GM19240 (cell line): ENCODE measurements around the gene MAST4.

Source experiments
- DNase-seq: peaks from one replicate; pipeline ENCODE4 v3.0.0; 2011; ENCODE audit warnings: low spot score; ENCODE audit not compliant: insufficient read length

Gene MAST4

DNA sequence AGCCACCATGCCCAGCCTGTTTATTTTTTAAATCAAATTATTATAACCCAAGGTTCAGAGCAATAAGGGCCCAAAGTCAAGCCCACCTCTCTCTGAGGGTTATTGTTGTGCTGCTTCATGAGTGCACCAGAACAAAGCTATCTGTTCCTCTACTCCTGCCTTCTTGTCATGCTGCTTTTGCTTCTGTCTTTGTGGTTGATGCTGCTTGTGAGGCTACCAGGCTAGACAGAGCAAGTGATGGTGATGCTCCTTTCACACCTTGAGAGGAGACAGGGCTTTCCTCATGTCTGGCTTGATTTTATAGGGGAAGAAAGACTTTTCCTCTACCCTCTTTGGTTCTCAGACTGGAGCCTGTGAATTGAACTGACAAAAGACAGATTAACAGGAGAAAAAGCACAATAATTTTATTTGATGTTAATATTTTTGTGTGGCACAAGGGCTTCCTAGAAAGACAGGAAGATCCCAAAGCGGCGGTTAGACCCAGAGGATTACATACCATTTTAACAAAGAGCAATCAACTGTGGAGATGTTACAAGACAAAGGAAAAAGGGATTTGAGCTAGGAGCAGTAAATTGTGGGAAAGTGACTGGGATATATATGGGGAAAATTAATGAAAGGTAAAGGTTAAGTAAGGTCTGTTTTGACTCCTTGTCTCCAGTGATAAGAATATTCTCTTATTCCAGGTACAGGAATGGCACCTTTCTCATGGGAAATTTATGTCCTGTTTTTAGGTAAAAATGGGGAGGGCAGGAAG, 604.8 kb downstream of the MAST4 start:
- DNase-seq, result no peak

DNA sequence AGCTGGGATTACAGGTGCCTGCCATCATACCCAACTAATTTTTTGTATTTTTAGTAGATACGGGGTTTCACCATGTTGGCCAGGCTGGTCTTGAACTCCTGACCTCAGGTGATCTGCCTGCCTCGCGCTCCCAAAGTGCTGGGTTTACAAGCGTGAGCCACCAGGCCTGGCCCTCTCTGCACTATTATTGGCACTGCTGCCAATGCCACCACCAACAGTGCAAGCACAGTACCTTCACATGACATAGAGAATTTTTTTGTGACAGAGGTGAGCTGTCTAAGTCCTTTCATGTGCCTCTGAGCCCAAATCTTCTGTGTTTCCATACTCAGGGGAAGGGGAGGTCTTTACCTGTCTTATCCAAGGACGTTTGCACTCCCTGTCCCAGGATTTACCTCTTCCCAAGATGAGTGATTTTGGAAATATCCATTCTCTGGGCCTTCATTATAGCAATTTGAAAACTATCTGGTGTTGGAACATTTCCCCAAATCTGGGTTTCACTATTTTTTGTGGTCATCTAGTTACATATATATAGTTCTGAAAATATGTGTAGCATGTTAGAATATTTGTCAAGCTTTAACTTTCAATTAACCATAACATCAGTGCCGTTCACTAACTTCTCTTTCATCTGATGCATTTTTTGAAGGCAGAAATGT, 605.8 kb downstream of the MAST4 start:
- DNase-seq, result no peak

DNA sequence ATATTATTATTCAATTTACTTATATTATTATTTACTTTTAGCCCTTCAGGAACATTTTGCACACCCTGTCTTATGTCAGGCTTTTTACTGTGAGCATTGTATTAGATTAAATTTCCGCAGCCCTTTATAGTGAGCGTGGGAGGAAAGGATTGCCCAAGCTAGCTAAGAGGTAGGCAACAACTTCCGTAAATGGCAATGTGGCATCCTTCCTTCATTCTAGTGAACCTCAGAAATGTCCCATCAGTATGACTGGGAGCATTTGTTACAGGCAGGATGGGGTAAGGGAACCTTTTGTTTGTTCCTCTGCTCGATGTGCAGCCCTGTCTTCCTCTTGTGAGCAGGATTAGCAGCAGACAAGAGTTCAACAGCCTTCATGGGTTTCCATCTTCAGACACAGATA, 606.6 kb downstream of the MAST4 start:
- no peak for DNase-seq

DNA sequence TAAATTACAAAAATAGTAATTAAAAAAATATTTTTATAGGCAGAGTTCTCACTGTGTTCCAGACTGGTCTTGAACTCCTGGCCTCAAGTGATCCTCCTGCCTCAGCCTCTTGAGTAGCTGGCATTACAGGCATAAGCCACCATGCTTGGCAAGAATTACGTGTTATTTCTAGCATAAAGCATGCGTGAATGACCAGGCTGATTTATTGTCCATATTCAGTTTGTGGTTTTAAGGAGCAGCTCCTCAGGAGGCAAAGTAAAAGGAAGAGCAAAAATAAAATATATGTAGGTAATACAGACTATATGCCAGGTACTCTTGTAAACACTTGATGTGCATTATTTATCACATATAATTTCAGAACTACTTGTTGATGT, 607.5 kb downstream of the MAST4 start:
- DNase-seq, result no peak

DNA sequence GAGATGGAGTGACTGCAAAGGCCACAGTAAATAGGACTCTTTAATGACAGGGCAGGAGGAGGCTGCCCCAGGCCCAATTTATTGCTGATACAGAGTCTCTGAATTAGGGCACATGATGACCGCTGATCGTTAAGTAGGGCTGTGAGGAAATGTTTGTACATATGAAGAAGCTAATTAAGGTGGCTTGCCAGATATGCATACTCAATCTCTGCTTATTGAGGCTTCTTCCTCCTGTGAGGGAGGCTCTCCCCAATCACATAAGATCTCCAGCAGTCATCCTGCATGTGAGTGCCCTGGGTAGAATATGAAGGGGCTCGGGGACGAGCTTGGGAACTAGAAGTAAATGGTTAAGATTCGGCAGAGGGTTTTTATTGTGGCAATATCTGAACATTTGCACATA, 608.6 kb downstream of the MAST4 start:
- DNase-seq, result no peak

DNA sequence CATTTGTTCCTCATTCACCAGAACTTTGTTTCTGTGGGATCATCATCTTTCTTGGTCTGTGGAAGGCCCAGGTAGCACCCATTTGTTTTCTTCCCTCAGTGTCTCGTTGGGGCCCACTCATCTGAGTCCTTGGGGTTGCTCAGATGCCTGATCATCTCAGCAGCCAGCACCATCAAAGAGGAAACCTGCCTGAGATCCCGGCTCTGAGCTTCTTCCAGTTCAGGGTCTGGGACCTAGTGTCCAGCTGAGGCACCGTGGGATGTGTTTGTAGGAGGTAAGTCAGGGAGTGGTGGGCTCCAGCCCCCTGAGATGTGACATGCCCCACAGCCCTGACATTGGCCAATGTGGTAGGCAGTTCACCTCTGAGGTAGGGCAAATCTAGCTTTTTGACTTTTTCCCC, 609.8 kb downstream of the MAST4 start:
- no peak for DNase-seq

DNA sequence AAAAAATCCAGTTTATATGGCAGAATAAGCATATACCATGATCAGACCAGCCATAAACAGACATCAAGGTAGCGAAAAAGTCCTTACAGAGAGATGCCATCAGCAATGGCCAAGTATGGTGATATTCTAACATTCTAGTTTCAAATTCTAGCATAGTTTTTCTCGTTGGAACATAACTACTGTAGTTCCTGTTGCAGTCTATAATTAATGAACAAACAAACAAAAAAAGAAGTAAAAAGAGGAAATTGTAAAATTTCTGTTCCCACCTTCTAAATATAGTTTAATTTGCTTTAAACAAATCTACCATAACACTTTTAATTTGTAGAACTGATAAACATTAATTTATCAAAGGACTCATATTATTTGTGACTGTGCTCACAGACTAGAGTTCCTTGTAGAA, 610.3 kb downstream of the MAST4 start:
- DNase-seq, result no peak

DNA sequence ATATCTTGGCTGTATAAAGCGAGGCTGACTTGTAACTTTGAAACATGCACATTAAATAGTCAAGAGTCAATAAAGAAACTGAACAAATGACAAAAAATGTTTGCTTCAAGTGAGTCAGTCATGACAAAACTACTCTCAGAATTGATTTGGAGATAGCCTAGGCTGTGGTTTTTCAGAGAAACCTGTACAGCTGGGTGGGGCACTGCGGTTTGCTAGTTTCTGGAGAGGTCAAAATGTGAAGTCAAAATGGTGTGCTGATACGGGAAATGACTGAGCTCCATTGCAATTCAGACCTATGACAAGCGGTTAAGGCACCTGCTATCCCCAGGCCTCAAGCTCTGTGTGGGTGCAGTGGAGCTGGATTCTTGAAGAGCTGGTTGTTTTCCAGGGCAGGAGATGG, 610.7 kb downstream of the MAST4 start:
- DNase-seq, result peak; percentile 61

DNA sequence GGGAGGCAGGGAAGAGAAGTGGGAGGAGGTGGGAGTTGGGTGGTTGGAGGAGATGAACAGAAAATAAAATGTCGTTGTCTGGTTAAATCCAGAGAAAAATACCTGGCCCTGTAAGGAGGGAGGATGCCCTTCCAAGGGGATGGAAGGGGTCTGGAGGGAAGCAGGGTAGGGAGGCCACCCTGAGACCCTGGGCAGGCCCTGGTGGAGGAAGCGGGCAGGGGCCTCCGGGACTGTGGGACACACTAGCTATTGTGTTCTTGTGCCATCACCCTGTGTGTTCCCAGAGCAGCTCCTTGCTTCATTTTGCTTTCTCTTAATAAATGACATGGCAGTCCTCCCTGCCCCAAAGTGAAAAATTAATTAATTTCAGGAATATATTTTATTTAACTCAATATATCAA, 612.2 kb downstream of the MAST4 start:
- DNase-seq, result no peak

DNA sequence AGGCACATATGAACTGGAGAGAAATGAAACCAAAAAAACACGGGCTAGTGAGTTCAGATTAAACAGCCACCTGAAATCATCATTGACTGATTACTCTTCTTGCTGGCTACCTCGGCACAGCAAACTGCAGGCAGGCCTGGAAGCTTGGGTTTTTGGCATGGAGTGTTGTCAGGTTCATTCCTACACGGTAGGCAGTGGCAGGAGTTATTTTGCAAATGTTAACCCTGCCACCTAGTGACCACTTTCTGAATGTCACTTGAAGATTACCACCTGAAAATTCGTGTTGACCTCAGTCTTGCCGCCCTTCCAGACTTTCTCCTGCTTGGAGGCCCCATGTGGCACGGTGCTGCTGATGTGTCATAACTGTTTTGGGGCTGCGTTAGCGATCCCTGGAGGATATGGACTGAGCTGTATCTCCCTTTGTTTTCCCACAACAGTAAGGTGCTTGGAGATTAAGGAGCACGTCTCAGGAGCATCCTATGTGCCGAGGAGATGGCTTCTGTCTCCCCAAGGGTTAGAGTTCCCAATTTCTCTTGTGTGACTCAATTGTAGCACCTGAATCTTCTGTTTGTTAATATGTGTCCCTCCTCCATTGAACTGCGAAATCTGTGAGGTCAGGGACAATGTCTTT, 613.1 kb downstream of the MAST4 start:
- no peak for DNase-seq

DNA sequence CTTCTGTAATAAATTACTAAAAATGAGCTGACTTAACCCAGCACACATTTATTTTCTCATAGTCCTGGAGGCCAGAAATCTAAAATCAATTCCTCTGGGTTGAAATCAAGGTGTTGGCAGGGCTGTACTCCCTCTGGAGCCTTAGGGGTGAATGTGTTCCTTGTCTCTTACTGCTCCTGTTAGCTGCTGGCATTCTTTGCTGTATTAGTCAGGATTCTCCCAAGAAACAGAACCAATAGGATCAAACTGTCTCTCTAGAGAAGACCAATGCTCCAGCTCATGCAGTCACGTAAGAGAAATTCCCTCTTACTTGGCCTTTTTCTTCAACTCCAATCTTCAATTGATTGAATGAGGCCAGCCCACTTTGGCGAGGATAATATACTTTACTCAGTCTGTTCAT, 615.7 kb downstream of the MAST4 start:
- DNase-seq, result no peak

DNA sequence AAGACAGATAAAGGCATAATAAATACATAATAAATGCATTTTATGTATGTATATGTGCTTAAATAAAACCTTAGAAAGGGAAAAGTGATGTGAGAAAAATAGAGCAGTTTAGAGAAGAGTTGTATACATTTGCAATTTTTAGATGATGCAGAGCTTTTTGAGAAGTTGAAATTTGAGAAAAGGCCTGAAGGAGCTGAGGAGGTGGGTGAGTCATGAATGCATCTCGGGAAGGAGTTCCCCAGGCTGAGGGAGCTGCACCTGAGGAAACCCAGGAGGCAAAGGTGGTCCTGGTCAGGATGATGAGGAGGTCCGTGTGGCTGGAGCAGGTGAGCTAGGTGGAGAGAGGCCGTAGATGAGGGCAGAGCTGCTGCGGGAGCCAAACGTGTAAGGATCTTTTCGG, 617.8 kb downstream of the MAST4 start:
- DNase-seq, result no peak

DNA sequence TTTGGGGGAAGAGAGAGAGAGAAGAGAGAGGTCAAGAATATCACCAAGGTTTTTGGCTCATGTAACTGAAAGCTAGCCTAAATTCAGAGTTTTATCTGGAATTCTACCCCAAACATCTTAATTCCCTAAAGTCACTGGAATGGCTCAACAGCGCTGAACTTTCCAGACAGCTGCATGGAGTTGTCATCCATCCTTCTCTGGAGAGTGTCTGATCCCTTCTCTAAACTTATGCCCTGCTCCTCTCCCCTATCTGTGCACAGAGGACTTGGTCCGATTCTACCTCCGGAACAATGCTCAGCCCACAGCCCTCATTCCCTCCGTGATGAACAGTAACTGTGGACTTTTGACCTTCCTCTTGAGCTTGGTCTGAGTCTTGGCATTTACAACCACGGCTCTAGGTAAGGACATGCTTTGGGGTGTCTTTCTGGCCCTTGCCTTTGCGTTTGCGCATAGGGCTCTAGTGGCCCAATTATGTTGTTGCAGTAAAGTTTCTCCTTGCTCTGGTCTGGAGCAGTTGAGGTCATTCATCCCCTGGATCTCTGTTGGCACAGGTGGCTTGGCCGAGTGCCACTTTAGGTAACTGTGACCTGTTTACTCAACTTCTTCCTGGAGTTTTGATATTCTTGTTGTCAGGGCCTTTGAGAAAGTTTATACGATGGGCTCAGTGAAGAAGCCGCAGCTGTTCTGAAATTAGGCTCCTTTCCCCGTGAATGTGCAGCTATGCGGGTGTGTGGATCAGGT, 618.7 kb downstream of the MAST4 start:
- no peak for DNase-seq

DNA sequence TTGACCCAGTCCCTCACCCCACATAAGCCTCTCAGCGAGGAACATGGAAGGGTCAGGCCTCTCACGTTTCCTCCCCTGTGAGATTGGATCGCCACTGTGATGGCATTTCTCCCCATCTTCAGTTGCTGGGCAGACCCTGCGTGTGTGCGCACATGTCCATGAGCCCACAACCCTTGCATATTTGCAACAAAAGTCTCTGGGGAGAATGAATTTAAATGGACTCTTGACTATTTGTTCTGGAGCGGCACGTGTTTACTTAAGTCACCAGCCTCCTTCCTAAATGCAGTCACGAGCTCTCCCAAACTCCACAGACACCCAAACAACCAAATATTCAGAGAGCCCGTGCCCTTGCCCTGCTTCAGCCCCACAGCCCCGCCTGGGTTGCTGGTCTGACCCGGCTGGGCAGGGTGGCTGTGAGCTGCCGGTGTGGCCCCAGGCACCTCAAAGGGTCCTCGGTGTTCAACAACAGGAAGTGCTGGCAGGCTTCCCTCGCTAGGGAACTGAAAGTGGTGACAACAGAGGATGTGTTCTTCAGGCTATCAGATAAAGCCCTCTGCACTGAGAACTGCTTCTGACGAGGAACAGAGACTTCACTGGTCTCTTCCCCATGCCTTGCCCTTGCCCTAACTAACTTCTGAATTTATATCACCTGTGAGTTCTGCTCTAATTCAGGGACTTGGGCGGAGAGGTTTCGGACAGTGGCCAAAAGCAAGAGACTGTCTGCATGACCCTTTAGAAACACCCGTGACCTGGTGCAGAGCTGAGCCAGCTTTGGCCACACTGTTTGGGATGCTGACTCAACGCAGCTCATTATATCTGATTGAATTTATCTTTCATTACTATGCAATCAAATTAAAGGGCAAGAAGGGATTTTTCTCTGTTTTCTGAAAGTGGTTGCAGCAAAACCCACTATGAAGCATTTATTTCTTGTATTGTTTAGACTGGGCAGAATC, 619.6 kb downstream of the MAST4 start:
- DNase-seq, result peak; percentile 46

DNA sequence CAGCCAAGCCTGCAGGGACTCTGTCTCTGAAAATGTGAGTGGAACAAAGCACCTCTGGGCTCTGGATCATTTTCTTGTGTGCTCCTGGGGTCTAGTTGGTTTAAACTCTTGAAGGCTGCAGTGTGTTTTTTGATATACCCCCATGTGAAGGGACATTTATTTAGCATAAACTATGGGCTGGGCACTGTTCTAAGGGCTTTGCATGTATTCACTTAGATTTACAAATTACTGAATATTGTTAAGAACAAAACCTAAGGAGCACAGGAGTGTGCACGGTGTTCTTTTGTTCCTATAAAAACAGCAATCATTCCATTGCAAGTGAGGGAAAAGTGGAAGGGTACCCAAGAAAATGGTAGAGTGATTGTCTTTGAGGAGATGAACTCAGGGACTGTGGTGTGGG, 620.4 kb downstream of the MAST4 start:
- no peak for DNase-seq
